ENCODE measurements around the gene ACTMAP.

GRCh38 chr19:40740747-40741146 is 9.5 kb downstream of the ACTMAP start:
- no peak for TF ChIP-seq CTCF (IDR thresholded peaks at IDR 0.05)
- TF ChIP-seq POLR2A (IDR thresholded peaks at IDR 0.05), result no peak
